TTC549 (cell line): ENCODE data around the gene FREM3.

ENCODE experiments used
- FAIRE-seq: peaks from 2 replicates; lab custom pipeline; 2012; peaks lifted over from hg19 to GRCh38; lab: Jason Lieb, UNC

FREM3 gene

GRCh38 chr4:143667461-143667860 lies 33.0 kb downstream of the FREM3 start:
- FAIRE-seq: no peak

- FAIRE-seq: no peak
These were observed 42.1 kb downstream of the FREM3 start for GRCh38 chr4:143658336-143658735.

- no peak for FAIRE-seq
These were observed 45.9 kb downstream of the FREM3 start for GRCh38 chr4:143654571-143654970.

GRCh38 chr4:143653031-143653430 lies 47.4 kb downstream of the FREM3 start:
- FAIRE-seq: no peak

- no peak for FAIRE-seq
These were observed 57.1 kb downstream of the FREM3 start for GRCh38 chr4:143643399-143643798.

- FAIRE-seq: no peak
These were observed 57.9 kb downstream of the FREM3 start for GRCh38 chr4:143642611-143643010.

GRCh38 chr4:143641361-143641760 lies 59.1 kb downstream of the FREM3 start:
- no peak for FAIRE-seq

GRCh38 chr4:143634763-143635162 lies 65.7 kb downstream of the FREM3 start:
- no peak for FAIRE-seq

GRCh38 chr4:143633833-143634232 lies 66.6 kb downstream of the FREM3 start:
- no peak for FAIRE-seq

GRCh38 chr4:143626134-143626911 lies 74.2 kb downstream of the FREM3 start:
- no peak for FAIRE-seq

GRCh38 chr4:143625632-143626031 lies 74.8 kb downstream of the FREM3 start:
- no peak for FAIRE-seq

- no peak for FAIRE-seq
These were observed 76.6 kb downstream of the FREM3 start for GRCh38 chr4:143623896-143624295.

- FAIRE-seq: no peak
These were observed 81.7 kb downstream of the FREM3 start for GRCh38 chr4:143618811-143619210.

- no peak for FAIRE-seq
These were observed 82.3 kb downstream of the FREM3 start for GRCh38 chr4:143617994-143618679.

- no peak for FAIRE-seq
These were observed 83.7 kb downstream of the FREM3 start for GRCh38 chr4:143616771-143617170.

GRCh38 chr4:143609492-143609891 lies 91.0 kb downstream of the FREM3 start:
- no peak for FAIRE-seq

GRCh38 chr4:143606480-143606879 lies 94.0 kb downstream of the FREM3 start:
- no peak for FAIRE-seq

- no peak for FAIRE-seq
These were observed 100.6 kb downstream of the FREM3 start for GRCh38 chr4:143599827-143600226.

GRCh38 chr4:143598816-143599215 lies 101.7 kb downstream of the FREM3 start:
- no peak for FAIRE-seq

- no peak for FAIRE-seq
These were observed 103.2 kb downstream of the FREM3 start for GRCh38 chr4:143597276-143597675.

GRCh38 chr4:143587703-143588102 lies 112.8 kb downstream of the FREM3 start:
- FAIRE-seq: no peak

- FAIRE-seq: no peak
These were observed 114.4 kb downstream of the FREM3 start for GRCh38 chr4:143586080-143586479.

- FAIRE-seq: no peak
These were observed 114.9 kb downstream of the FREM3 start for GRCh38 chr4:143585548-143585947.
